HG03196 (cell line): Measurements from ENCODE around the gene PLEKHA7.
A peak's percentile ranks its signal among the peaks of the same experiment; 100 is the strongest.
"Not testable (repeated sequence)": the region's sequence is repeated elsewhere in the genome, so short reads cannot be mapped to it uniquely, and the experiment has no call there.

ENCODE experiments used
- ATAC-seq: cut with Tn5 transposase; IDR thresholded peaks from one replicate; pipeline ENCODE4 v1.9.1; 2021; ENCODE audit not compliant: unreplicated experiment

The PLEKHA7 gene

DNA sequence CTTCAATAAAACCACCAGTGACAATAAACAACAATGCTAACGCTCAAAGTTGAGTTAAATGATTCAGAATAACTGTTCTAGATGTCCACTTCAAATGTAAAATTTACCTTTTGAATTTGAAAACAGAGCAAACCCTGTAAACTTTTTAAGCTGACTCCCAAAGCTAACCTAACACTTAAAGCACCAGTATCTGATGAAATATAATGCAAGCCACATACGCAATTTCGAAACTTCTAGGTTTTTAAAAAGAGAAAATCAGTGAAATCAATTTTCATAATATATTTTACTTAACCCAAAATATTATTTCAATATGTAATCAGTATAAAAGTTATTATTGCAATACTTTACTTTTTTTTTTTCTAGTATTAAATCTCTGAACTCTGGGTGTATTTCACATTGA lies 71.3 kb downstream of the PLEKHA7 start:
- no peak for ATAC-seq

GRCh38 chr11:16942342-16942741 lies 71.9 kb downstream of the PLEKHA7 start:
- no peak for ATAC-seq

DNA sequence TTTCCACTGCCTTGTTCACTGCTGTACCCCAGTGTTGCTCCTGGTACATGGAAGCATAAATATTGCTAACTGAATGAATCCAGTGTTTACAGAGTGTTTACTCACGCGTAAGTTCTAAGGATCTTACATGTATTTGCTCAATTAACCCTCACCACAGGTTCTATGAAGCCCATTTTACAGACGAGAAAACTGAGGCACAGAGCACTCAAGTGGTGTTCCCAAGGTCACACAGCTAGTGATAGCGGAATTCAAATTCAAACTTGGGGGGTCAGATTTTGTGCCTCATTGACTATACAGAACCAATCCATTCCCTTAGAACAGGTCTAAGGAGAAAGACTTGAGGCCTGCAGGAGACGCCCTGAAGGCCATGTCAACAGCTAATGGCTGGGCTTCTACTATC lies 72.3 kb downstream of the PLEKHA7 start:
- ATAC-seq: no peak

DNA sequence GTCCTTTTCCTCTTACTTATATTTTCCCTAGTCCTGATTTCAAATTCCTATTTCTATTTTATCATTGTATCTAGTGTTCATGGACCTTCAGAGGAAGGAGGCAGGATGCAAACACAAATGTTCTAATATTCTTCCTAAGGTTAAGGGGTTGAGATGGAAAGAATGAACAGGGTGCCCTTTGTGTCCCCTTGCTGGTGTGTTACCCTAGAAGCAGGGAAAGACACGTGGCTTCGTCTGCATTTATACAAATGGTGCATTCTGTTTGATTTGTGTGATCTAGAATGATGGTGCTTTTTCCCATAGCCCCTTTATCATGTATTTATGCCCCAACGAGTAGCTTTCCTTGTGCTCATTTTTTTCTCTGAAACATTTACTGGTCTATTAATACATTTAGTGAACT lies 76.2 kb downstream of the PLEKHA7 start:
- ATAC-seq: no peak

DNA sequence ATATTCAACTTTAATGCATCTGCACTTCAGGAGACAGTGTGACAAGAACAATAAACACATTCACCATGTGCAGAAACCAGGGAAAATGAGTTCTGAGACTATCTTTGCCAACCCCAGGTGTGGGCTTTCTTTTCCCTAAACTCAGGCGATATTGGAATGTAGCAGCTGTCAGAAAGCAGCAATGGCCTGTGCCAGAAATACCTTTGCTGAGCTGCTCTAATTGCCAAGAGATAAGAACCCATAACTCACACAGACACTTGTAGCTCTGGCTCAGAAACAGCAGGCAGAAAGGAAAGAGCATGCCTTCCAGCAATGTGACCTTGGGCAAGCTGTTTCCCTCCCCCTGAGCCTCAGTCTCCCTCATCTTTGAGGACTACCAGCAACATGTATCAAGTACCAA lies 77.6 kb downstream of the PLEKHA7 start:
- ATAC-seq: no peak

DNA sequence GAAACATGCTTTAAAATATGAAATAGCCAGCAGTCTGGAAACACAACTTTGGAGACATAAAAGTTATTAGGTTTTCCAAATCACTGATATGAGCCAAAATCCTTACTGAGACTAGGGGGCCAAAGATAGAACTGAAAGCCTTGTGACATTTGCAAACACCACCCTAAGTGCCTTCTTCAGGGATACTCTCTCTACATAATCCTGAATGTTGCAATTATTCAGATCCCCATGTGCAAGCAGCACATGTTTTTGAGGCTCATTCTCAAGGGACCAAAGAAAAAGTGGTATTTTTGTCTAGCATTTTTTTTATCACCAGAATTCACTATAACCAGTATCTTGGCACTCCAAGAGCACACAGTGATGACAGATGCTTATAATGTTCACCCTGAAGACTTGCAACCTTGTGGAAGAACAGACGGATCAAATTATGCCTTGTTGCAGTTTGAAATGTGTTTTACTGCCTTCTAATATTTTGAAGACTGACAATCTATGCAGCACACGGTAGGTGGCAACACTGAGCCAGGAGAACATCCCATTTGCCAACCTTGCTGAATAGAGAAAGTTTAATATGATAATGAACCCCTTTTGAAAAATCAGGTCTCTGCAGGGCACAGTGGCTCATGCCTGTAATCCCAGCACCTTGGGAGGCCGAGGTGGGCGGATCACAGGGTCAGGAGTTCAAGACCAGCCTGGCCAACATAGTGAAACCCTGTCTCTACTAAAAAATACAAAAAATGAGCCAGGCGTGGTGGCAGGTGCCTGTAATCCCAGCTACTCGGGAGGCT lies 78.5 kb downstream of the PLEKHA7 start:
- ATAC-seq: no peak

DNA sequence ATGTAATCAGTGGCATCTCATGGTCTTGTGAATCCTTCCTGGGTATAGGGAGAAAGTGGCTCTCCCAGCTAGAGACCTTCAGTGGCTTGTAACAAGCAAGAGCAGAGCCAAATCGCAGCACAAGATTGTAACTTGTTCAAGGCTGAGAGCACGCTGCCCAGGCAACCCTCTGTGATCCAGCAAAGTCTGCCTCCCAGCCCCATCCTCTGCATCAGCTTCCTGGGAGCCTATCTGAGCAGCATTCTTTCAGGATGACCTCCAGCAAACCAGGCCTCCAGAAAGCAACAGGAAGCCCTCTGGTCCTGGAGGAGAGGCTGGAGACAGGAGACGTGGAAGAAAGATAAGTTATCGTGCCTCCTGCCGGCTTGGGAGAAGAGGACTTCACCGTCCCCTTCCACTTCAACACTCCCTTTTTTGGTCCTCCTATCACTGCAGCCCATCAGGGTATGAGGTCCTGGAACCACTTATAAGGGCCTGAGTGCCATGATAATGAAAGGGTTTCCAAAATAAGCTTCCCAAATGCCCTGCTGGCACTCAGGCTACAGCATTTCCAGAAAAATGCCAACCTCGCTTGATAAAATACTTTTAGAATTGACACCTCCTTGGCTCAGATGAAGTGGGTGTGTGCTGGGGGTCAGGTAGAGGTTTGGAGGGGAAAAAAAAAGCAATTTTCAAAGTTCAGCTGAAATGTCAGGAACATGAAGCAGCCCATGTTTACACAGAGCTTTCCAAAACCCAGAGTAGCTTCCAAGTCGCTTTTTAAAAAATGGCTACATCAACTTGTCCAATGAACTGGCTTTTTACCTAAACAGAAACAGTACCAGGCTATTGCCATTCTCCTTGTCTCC lies 80.2 kb downstream of the PLEKHA7 start:
- no peak for ATAC-seq

- no peak for ATAC-seq
These were observed 80.9 kb downstream of the PLEKHA7 start for GRCh38 chr11:16933291-16933690.

DNA sequence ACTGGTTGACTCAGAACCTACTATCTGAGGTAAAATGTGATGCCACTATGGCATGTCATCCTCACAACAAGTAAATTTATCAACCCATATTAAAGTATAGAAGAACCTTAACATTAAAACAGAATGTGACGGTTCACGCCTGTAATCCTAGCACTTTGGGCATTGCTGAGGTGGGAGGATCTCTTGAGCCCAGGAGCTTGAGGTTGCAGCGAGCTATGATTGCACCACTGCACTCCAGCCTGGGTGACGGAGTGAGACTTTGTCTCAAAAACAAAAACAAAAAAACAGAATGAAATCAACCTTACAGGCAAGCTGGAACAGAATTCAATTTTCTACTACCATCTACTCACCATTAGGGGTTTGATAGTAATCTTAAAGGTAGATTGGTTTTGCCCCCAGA lies 86.2 kb downstream of the PLEKHA7 start:
- no peak for ATAC-seq

GRCh38 chr11:16926883-16927626 lies 87.2 kb downstream of the PLEKHA7 start:
- no peak for ATAC-seq

- no peak for ATAC-seq
These were observed 88.6 kb downstream of the PLEKHA7 start for GRCh38 chr11:16925561-16926065.

DNA sequence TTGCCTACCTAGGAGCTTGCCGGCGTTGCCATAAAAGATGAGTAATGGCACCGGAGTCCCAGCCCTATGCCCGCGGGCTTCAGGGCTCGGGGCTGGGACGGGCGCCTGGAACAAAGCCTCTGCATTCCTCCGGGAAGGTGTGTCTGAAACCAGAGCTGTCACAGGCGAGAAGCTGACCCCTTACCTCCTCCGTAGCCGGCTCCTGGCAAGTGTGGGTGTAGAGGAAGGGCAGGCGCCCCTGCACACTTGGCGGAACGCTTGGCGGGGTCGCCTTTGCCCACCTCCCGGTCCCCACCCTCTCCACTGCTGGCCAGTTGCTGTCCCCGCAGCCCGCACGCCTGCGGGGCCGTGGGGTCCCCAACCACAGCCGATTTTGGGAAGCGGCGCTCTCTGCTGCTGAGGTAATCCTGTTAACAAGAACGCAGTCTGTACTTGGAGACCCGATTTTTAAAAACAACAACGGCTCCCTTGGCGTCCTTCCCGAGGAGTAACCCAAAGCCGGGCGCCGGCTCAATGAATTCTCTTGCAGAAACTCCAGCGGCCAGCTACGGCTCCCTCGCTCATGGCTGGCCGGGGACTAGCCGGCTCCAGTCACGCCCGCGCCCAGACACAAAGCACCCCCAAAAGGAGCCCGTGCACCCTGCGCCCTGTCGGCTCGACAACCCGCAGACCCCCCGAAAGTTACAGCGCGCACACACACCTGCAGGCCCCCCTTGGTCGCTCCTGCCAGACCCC lies 89.2 kb downstream of the PLEKHA7 start:
- ATAC-seq: no peak

DNA sequence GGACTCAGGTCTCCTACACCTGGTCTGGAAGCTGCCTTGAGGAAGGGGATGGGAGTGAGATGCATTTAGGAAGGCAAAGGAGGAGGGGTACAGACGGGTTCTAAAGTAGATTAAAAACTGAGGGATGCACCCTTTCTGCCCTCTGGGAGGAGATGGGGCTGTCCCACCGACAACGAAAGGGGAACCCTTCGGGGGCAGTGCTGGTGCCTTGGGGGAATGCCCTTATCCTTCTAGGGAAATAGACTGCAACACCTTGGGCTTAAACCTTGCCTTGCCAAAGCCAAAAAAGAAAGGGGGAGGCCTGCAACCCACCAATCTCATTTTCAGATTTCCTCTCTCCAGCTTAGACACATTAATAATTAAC lies 89.8 kb downstream of the PLEKHA7 start:
- peak; percentile 55 for ATAC-seq

GRCh38 chr11:16923987-16924386 lies 90.2 kb downstream of the PLEKHA7 start:
- peak; percentile 32 for ATAC-seq

DNA sequence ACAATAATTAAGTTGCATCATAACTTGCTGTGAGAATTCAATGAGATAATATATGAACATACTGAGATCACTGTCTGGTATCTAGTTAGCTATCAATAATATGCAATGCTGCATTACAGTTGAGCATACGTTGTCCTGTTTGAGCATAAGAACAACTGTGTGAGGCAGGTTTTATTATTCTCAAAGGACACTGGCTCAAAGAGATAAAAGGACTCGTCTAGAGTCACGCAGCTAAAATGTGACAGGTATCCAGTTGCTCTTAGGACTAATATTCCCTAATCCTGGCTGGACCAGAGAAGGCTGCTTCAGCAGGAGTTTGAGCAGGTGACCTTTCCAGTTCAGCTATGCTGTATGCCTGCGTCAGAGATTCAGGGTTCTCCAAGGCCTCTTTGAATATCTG lies 92.5 kb downstream of the PLEKHA7 start:
- no peak for ATAC-seq

DNA sequence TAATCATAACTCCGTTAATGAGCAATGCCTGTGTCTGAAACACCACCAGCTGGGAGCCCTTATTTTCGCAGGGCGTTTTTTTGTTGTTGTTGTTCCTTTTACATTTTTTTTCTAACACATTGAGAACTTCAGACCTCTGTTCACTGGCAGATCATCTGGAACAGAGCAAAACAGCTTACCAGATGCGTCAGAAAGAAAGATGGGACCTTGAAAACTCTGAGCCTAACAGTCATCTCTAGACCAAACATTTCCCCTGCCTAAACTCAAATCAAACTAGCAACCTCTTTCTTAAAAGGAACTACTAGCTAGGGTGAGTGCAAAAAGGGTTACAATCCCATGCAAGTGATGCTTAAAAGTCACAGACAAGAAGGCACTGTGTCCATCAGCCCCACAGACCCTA lies 93.2 kb downstream of the PLEKHA7 start:
- ATAC-seq: no peak

GRCh38 chr11:16920559-16920958 lies 93.7 kb downstream of the PLEKHA7 start:
- ATAC-seq: no peak

GRCh38 chr11:16918543-16919182 lies 95.6 kb downstream of the PLEKHA7 start:
- not testable (repeated sequence) for ATAC-seq

DNA sequence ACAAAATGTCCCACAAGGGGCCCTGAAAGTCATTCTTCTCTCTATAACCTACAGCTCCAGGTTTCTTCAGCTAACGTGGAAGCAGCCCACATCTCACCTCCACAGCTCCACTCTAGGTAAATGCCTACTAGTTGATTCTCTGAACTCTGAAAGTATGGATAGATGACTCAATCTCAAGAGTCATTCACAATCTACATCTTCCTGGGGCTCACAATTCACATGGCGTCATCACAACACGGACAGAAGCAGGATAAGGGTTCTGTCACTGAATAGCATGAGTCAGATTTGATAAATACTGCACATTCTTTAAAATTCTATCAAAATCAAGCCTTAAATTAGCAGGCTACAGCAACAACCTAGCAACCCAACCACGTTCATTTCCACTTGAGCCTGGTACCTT lies 96.3 kb downstream of the PLEKHA7 start:
- no peak for ATAC-seq

- no peak for ATAC-seq
These were observed 101.5 kb downstream of the PLEKHA7 start for GRCh38 chr11:16912692-16913111.
